ENCODE data around the gene HOOK2.
"Not testable (repeated sequence)": the region's sequence is repeated elsewhere in the genome, so short reads cannot be mapped to it uniquely, and the experiment has no call there.

Gene HOOK2

DNA sequence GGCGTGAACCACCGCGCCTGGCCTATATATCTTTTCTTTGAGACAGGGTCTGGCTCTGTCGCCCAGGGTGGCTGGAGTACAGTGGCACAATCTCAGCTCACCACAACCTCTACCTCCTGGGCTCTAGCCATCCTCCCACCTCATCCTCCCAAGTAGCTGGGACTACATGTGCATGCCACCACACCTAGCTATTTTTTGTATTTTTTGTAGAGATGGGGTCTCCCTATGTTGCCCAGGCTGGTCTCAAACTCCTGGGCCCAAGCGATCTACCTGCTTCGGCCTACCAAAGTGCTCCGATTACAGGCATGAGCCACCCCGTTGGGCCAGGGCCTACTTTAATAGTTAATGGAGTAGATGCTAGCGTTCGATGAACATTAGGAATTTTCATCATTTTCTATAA is 55.1 kb downstream of the HOOK2 start:
- DNase-seq, result no peak

DNA sequence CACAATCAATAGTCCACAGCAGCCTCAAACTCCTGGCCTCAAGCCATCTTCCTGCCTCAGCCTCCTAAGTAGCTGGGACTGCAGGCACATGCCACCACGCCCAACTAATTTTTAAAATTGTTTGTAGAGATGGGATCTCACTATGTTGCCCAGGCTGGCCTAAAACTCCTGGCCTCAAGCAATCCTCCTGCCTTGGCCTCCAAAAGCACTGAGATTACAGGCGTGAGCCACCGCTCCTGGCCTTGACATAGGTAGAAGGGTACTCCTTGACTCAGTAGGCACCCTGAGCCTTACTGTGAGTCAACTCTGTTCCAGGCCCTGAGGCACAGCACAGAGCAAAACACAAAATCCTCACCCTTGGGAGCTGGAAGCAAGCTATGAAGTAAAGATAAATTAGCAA is 59.4 kb downstream of the HOOK2 start:
- DNase-seq, result no peak

DNA sequence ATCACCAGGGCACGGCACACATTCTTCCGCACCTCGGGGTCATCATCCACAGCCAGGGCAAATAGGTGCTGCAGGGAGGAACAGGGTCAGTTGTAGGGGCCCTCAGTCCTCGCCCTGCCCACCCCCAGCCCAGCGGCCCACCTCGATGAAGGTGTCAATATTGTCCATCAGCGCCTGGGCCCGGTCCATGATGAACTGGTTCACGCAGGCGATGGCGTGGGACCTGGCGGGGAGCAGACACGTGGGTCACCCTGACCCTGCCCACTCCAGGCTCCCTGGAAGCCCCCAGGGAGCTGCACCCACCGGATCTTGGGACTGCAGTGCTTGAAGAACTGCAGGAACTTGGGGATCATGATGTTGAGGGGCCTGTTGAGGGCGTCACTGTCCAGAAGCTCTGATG is 60.2 kb downstream of the HOOK2 start:
- DNase-seq, result no peak

DNA sequence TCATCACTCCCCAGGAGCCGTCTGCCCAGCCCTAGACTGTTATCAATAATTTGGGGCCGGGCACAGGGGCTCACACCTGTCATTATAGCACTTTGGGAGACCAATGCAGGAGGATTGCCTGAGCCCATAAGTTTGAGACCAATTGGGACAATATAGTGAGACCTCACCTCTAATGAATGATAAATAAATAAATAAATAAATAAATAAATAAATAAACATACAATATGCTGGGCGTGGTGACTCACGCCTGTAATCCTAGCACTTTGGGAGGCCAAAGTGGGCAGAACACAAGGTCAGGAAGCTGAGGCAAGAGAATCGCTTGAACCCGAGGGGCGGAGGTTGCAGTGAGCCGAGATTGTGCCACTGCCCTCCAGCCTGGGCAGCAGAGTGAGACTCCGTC is 62.0 kb downstream of the HOOK2 start:
- DNase-seq, result not testable (repeated sequence)
